Activated T-cell treated with anti-CD3 and anti-CD28 coated beads, Interleukin-2, amount 50 U/mL, for 4 hours (primary cell): ENCODE measurements around the gene COX20. TPM values are rescaled to one million over a fixed set of nuclear protein-coding genes. Genes with fewer than 3 reads are reported as not detected.
A peak's percentile ranks its signal among the peaks of the same experiment; 100 is the strongest.

ENCODE experiments used
- ATAC-seq, 2 donors: fragments of 200-7000 bp; cut with Tn5 transposase; one replicate each; pipeline ENCODE4 v1.10.0; 2021
- DNase-seq: peaks from one replicate; pipeline ENCODE4 v3.0.0-alpha.2; 2020
- H3K27me3 Mint-ChIP-seq: one replicate; pipeline ENCODE4 v1.8.0; 2021; ENCODE audit warnings: low read depth, mixed read lengths
- H3K36me3 Mint-ChIP-seq: one replicate; pipeline ENCODE4 v1.8.0; 2022; ENCODE audit warnings: mixed read lengths; ENCODE audit not compliant: insufficient read depth
- H3K4me1 Mint-ChIP-seq: one replicate; pipeline ENCODE4 v1.8.0; 2021; ENCODE audit warnings: low read depth, mixed read lengths
- H3K4me3 Mint-ChIP-seq: one replicate; pipeline ENCODE4 v1.8.0; 2021; ENCODE audit warnings: mild to moderate bottlenecking, moderate library complexity, mixed read lengths
- H3K9me3 Mint-ChIP-seq: one replicate; pipeline ENCODE4 v1.8.0; 2021; ENCODE audit warnings: mixed read lengths
- total RNA-seq, 3 donors: library from RNA; stranded (reverse); gene quantifications; one replicate each; pipeline ENCODE4 v1.2.1, GENCODE V29; 2021

Gene COX20
- total RNA-seq, 3 donors from 2014 or later = 50.7 to 54.1 (median 53.7) TPM

DNA sequence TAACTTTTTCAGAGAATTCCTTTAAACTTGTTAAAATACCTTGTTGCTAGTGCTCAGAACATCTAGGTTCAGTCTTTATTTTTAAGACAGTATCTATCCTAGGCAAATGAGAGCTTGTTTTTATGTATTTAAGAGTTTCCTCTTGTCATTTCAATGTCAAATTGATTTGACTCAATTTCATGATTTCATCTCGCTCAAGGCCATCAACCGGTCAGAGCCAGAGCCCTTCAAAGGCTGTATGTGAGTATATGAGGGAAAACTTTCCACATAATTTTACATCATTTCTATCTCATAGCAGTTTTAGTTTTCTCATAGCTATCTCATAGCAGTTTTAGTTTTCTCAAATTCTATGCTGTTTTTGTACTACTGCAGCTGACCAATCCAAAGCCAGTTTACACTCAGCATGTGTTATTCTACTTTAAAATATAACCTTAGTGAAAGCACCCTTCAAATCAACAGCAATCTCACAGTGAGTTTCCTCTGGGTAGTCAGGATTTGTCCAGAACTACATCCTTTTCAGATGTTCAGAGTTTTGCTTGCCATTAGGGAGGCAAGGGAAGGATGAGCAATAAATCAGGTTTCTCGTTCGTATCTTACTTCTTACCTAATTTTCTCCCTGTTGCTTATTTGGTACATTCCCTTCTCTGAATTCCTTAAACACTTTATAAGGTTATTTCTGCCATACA, 16.2 kb downstream of the COX20 start:
- peak; percentile 6 to 30 for ATAC-seq
- H3K9me3 Mint-ChIP-seq = no peaks in the 10 kb centered on the region

DNA sequence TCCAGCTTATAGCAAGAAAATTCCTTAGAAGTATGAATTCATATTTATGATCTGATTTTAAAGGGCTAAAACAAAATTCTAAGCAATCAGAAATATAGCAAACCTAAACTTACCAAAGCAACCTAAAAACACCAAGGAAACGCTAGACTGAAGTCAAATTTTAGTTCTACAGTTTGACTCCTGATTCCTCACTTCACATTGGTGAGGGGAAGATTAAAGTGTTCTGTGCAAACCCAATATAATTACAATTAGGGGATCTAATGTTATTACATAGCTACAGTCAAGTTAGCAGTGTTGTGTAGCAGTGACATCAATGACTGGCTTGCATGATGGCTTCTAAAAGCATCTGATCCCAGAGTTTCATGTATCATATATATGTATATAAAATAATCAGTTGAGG, 17.2 kb downstream of the COX20 start:
- Mint-ChIP-seq H3K4me3 (no peak overlapping the region), H3K27me3 (no peaks in the 10 kb centered on the region), H3K4me1 (peaks cover 84% of the 10 kb centered on the region), H3K36me3 (peaks cover 82% of the 10 kb centered on the region), H3K9me3 (no peaks in the 10 kb centered on the region)
- DNase-seq (no peak), ATAC-seq (no peak)

More for the DNA sequence above, 16.2 kb downstream of the COX20 start:
- H3K36me3 Mint-ChIP-seq = peaks cover 76% of the 10 kb centered on the region
- no peaks in the 10 kb centered on the region for H3K27me3 Mint-ChIP-seq
- peaks cover 76% of the 10 kb centered on the region for H3K4me1 Mint-ChIP-seq
- H3K4me3 Mint-ChIP-seq = no peak overlapping the region
- no peak for DNase-seq

DNA sequence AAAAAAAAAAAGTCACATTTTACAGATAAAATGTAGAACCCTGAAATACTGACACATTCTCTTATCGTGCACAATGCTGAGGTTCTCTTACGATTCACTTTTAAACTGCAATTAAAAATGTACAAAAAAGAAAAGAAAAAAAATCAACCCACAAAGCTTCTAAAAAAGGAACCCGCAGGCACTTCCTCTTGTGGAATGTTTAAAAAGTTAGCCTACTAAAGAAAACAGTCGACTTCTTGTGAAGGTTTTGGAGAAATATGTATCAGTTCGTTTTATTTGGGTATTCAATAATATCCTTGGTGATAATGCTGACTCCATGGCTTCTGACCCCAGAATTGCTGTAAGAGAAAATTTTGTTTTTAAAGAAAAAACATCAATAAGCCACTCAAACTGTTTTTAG, 18.7 kb downstream of the COX20 start:
- peak overlapping the region; percentile 33 for H3K4me3 Mint-ChIP-seq
- H3K4me1 Mint-ChIP-seq = peaks cover 87% of the 10 kb centered on the region
- ATAC-seq = no peak
- no peaks in the 10 kb centered on the region for H3K27me3 Mint-ChIP-seq
- peaks cover 83% of the 10 kb centered on the region for H3K36me3 Mint-ChIP-seq
- no peak for DNase-seq
- no peaks in the 10 kb centered on the region for H3K9me3 Mint-ChIP-seq

DNA sequence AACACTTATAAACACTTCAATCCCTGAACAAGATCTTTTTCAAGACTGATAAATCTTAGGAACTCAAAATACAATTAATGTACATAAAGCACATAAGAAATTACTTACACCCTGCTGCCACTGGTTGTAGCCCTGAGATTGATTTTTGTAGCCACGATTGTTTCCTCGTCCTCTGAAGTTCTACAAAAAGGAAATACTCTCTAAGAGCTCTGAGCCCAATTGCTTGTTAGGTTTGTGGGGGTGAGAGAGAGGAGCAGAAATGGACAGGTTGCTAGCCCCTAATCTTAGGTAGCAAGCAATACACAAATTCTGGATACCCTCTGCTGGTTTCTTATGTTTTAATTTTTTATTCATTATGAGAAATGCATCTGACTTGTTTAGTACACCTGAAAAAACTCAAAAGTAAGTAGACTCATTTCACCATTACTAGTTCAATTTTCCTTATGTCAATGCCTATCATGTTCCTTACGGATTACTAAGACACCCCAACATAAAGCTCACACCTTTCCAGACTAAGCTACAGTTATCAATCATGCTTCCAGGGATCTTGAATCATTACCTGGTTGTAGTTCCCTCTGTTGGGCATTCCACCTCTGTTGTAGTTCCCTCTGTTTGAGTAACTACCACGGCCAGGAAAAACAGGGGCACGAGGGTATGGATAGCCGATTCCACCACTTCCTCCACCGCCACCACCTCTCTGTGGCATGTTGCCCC, 19.6 kb downstream of the COX20 start:
- Mint-ChIP-seq H3K4me3 (peak overlapping the region; percentile 45), H3K27me3 (no peaks in the 10 kb centered on the region), H3K4me1 (peaks cover 85% of the 10 kb centered on the region), H3K9me3 (no peaks in the 10 kb centered on the region), H3K36me3 (peaks cover 81% of the 10 kb centered on the region)
- DNase-seq (no peak), ATAC-seq (peak in 1 of 2 donors; percentile 9)

DNA sequence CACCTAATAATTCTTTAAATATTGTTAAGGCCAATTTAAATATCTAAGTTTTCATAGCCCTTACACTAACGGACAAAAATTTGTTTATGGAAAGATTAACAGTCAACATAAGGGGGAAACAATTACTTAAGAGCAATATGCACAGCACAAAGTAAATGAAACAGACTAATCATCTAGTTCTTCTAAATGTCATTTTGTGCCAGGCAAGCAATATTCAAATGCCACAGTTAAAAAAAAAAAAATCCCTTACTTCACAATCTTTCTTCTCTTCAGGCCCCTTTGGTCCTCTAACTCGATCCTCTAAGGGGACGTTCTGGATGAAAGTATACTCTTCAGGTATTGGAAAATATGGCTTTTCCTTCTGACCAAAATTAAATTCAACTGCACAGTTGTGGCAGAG, 22.3 kb downstream of the COX20 start:
- no peak for ATAC-seq
- Mint-ChIP-seq H3K4me1 (peaks cover 78% of the 10 kb centered on the region), H3K27me3 (no peaks in the 10 kb centered on the region), H3K4me3 (peak overlapping the region; percentile 59), H3K36me3 (peaks cover 80% of the 10 kb centered on the region), H3K9me3 (no peaks in the 10 kb centered on the region)
- no peak for DNase-seq

DNA sequence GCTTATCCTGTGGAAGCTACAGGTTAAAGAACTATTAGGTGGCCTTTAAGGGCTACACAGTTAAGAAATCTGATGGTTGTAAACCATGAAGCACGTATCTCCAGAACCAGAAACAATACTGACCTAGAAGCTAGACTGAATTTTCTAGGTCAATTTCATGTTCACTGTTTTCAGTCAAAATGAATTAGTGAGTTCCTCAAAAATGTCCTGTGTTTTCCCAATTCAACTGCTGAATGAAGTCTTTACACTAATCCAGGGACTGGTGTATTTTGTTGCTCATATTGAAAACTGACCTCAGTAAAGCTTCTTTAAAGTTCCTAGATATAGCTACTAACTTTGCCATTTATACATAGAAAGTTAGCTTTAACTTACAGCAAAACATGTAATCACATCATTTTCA, 22.9 kb downstream of the COX20 start:
- ATAC-seq = no peak

DNA sequence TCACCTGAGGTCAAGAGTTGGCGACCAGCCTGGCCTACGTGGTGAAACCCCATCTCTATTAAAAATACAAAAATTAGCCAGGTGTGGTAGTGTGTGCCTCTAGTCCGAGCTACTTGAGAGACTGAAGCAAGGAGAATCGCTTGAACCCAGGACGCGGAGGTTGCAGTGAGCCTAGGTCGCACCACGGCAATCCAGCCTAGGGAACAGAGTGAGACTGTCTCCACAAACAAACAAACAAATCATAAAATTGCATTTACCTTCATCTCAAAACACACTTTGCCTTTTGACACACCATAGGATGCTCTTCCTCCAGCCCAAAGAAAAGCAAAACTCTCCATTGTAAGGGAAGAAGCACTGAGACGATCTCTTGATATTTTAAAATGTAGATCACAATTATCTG, 24.6 kb downstream of the COX20 start:
- Mint-ChIP-seq H3K27me3 (no peaks in the 10 kb centered on the region), H3K4me3 (peak overlapping the region; percentile 99), H3K36me3 (peaks cover 67% of the 10 kb centered on the region), H3K4me1 (peaks cover 67% of the 10 kb centered on the region), H3K9me3 (no peaks in the 10 kb centered on the region)
- no peak for ATAC-seq
- DNase-seq = no peak

More for the DNA sequence above, 22.9 kb downstream of the COX20 start:
- H3K9me3 Mint-ChIP-seq = no peaks in the 10 kb centered on the region
- H3K36me3 Mint-ChIP-seq = peaks cover 80% of the 10 kb centered on the region
- H3K4me1 Mint-ChIP-seq = peaks cover 78% of the 10 kb centered on the region
- H3K27me3 Mint-ChIP-seq = no peaks in the 10 kb centered on the region
- H3K4me3 Mint-ChIP-seq = peak overlapping the region; percentile 59
- no peak for DNase-seq

DNA sequence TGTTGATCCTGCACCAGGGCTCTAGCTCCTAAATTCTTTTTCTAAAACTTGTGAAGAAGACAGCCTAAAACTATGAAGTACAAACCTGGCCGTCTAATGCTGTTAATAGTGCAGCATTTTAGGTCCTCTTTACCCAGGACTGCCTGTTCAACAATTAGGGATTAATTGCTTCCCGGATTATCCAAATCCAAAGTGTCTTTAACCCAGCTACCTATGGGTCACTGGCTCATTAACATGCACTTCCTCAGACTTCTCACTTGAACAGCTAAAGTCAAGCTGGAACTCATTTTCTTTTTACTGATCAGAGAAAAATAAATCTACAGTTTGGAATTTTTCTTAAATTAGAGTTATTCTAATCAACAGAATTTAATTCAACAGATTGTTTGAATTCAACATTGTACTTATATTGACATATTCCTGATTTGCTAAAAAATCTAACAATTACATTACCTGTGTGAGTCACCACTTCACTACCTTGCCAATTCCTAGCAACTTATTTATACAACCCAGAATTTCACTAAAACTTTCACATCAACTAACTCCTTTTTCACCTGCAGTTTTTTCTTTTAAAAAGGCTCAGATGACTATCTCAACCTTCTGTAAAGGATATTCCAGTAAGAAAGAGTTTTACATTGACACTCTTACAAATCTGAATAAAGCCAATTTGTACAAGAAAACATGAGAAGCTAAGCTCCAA, 25.6 kb downstream of the COX20 start:
- ATAC-seq (no peak), DNase-seq (no peak)
- H3K36me3 Mint-ChIP-seq = peaks cover 57% of the 10 kb centered on the region
- no peaks in the 10 kb centered on the region for H3K9me3 Mint-ChIP-seq
- H3K27me3 Mint-ChIP-seq = no peaks in the 10 kb centered on the region
- peaks cover 65% of the 10 kb centered on the region for H3K4me1 Mint-ChIP-seq
- H3K4me3 Mint-ChIP-seq = peak overlapping the region; percentile 99

DNA sequence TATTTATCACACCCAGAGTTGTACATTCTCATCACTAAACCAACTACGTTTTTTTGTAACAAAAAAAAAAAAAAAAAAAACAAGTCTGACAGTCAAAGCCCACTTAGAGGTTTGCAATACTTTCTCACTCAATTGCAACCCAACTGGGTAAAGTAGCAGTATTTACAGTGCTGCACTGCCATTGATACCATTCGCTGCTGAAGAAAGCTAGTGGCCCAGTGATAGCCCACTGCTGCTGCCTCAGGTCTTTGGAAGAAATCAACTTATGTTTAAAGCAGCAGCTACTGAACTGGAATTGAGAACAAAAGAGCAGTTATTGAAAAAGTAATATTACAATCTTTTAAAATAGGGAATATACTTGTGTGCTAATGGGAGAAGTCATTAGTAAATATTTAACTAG, 26.2 kb downstream of the COX20 start:
- peaks cover 63% of the 10 kb centered on the region for H3K4me1 Mint-ChIP-seq

DNA sequence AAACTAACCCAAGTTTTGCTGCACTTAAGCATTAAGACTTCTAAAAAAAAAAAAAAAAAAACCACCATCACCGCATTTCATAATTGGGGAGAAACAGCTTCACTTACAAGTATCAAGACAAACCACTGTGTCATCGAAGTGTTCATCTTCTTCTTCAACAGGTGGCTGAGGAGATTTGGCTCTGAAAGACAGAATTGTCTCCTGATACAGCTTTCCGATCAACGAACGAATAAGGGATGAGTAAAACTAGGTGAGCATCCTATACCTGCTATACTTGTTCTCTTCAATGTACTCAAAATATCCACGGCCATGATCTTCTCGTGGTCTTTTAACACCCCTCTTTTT, 26.9 kb downstream of the COX20 start:
- H3K4me1 Mint-ChIP-seq = peaks cover 59% of the 10 kb centered on the region
- no peak for ATAC-seq
- H3K4me3 Mint-ChIP-seq = peak overlapping the region; percentile 99
- no peak for DNase-seq
- no peaks in the 10 kb centered on the region for H3K9me3 Mint-ChIP-seq
- no peaks in the 10 kb centered on the region for H3K27me3 Mint-ChIP-seq
- peaks cover 44% of the 10 kb centered on the region for H3K36me3 Mint-ChIP-seq

More for the DNA sequence above, 26.2 kb downstream of the COX20 start:
- ATAC-seq = no peak
- DNase-seq = no peak
- H3K27me3 Mint-ChIP-seq = no peaks in the 10 kb centered on the region
- peak overlapping the region; percentile 99 for H3K4me3 Mint-ChIP-seq
- H3K9me3 Mint-ChIP-seq = no peaks in the 10 kb centered on the region
- peaks cover 51% of the 10 kb centered on the region for H3K36me3 Mint-ChIP-seq

DNA sequence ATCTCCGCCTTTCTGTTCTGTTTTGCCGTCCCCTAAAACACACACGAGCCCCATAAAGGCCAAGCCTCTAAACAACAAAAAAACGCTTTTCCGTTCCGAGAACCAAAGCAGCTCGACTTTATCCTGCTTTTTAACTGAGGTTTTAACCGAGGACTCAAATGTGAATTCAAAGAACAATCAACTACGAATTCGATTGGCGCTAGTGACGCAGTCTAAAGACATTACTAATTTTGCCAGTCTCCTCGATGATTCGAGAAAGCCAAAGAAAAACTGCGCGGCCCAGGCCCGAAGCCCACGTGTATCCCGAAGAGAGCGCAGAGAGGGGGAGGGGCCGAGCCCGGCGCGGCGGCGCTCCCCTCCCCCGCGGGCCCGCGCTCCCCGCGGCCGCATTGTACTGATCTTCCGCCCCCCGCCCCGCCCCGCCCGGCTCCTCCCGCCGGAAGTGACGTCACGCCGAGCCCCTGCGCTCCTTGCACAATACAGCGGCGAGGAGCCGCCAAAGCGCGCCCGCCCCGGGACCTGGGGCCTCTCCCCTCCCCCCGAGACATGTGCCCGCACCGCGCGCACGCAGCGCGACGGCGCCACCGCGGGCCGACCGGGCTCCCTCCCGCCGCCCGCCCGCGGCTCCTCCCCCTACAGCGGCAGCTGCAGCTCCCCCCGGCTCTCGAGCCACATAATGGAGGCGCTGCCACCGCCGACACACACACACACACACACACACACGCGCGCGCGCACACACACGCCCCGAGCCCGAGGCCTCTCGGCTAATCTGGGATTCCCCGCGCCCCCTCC, 27.4 kb downstream of the COX20 start:
- Mint-ChIP-seq H3K36me3 (peaks cover 39% of the 10 kb centered on the region), H3K4me3 (peak overlapping the region; percentile 99), H3K4me1 (peaks cover 53% of the 10 kb centered on the region), H3K9me3 (no peaks in the 10 kb centered on the region), H3K27me3 (no peaks in the 10 kb centered on the region)
- ATAC-seq = peak; percentile 69 to 71
- peak; percentile 98 for DNase-seq

DNA sequence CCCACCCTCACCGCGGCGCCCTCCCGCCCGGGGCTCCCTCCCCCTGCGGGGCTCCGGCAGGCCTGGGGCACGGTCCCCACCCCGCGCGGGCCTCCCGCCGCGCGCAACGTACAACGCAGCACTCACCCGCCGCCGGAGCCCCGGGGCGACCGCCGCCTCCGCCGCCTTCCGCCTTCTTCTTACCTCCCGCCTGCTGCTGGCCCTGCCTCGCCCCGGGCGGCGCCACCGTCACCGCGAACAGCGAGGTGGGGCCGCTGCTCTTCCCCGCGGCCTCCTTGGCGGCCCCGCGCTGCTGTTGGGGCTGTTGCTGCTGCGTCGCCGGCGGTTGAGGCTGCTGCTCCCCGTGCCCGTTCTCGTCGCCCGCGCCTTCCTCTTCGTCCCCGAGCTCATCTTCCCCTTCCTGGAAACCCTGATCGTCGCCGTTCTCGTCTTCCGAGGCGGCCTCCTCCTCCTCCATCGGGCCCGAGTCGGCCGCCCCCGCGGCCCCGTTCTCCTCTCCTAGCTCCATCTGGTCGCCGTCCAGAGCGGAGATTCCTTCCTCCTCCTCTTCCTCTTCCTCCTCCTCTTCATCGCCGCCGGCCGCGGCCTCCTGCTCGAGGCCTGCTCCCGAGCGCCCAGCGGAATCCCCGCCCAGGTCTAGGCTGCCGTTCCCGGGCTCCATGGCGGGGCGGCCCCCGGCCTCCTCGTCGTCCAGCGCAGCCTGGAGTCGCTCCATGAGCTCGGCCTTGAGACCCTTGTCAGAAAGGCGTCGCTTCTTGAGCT, 28.2 kb downstream of the COX20 start:
- H3K27me3 Mint-ChIP-seq = no peaks in the 10 kb centered on the region
- H3K4me3 Mint-ChIP-seq = peak overlapping the region; percentile 99
- peaks cover 31% of the 10 kb centered on the region for H3K36me3 Mint-ChIP-seq
- peak; percentile 37 for DNase-seq
- ATAC-seq = peak; percentile 0 to 1
- H3K4me1 Mint-ChIP-seq = peaks cover 46% of the 10 kb centered on the region
- H3K9me3 Mint-ChIP-seq = no peaks in the 10 kb centered on the region

DNA sequence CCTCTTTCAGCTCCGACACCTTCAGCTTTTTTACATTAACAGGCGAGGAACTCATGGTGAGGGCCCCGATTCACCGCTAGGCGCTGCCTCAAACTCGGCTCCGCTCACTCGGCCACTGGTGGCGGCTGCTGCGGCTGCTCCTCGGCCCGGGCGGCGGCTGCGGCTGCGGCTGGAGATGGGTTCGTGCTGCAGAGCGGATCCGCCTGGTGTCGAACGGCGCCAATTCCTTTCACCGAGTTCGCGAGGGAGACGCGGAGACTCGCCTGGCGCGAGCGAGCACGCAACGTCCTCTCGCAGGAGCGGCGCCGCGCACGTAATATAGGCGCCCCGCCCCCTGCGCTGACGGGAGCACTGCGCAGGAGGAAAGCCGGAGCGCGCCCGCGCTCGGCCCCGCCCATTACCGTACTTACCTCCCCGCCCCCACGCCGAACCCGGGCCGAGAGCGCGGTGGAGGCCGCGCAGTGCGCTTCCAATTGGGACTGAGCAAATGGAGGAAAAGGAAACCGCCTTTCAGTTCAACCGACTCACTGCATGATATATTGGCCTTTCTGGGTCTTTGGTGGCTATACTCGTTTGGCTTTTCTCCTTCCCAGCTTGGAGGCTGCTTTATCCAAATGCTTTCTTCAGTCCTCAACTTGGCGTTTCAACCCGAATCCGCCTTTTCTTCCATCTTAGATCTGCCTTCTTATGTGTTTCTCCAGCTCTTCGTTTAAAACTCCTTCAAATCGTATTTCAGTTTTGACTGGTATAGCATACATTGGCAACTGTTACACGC, 29.0 kb downstream of the COX20 start, which contains the start of gene HNRNPU:
TSS of gene HNRNPU (minus strand) at position 291 of the 775 bp plus-strand sequence. CDS start at position 55, 236 bp downstream.
- ATAC-seq = peak; percentile 63 to 70
- Mint-ChIP-seq H3K4me3 (peak within 1 kb of the TSS; percentile 99), H3K27me3 (no peaks in the 10 kb centered on the region), H3K9me3 (no peaks in the 10 kb centered on the region), H3K4me1 (peaks cover 40% of the 10 kb centered on the region), H3K36me3 (peaks cover 26% of the 10 kb centered on the region)
- DNase-seq = peak; percentile 95
